ENCODE measurements around the gene TRPV4.
"Not testable (repeated sequence)": the region's sequence is repeated elsewhere in the genome, so short reads cannot be mapped to it uniquely, and the experiment has no call there.

TRPV4 gene

GRCh38 chr12:109861689-109862314 lies 28.6 kb upstream of the TRPV4 start:
- DNase-seq (ENCODE audit: extremely low read depth in 1 of 2, low read depth in 1 of 2): no peak

DNA sequence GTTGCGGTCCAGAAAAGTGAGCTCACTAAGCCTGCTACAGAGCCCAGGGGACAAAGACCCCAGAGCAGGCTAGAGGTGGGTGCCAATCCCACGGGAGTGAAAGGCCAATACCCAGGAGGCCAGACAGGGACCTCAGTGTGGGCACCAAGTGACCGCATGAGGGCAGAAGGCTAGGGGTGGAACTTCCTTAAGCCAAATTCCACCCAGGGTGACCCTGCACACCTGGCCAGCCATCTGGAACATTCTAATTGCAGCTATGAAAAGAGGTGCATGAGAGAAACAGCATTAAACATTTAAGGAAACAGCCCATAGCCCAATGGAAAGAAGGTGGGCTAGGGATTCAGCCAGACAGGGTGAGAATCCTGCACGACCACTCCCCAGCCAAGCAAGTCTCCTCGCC lies 27.8 kb upstream of the TRPV4 start:
- DNase-seq (ENCODE audit: extremely low read depth in 1 of 2, low read depth in 1 of 2): no peak

DNA sequence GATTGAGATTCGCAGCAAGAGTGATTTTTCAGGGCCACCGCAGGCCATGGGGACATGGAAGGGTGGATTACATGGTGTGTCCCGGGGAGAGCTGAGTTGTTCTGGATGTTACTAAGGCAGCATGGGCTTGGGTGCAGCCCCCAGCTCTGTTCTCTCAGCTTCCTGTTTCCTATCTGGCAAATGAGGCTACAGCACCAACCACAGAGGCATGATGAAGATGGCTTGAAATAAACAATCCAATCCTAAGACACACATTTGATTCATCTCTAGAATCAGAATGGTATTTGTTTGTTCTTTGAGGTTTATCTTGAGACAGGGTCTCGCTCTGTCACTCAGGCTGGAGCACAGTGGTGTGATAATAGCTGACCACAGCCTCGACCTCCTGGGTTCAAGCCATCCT lies 25.6 kb upstream of the TRPV4 start:
- DNase-seq (ENCODE audit: extremely low read depth in 1 of 2, low read depth in 1 of 2): no peak

DNA sequence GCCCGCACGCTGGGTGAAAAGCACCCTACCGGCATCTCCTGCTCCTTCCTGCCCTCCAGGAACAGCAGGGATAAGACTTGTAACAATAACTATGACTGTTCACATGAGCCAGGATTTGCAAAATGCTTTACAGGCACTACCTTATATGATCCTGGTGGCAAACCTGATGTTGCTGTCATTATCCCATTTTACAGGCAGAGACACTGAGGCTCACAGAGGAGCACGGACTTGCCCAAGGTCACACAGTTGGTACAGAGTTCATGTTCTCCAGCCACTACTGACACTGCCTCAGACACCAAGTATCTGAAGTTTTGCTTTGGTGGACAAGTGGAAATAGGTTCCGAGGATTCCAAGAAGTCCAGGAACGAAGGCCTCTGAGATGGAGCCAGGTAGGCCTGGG lies 24.5 kb upstream of the TRPV4 start:
- no peak for DNase-seq (ENCODE audit: extremely low read depth in 1 of 2, low read depth in 1 of 2)

DNA sequence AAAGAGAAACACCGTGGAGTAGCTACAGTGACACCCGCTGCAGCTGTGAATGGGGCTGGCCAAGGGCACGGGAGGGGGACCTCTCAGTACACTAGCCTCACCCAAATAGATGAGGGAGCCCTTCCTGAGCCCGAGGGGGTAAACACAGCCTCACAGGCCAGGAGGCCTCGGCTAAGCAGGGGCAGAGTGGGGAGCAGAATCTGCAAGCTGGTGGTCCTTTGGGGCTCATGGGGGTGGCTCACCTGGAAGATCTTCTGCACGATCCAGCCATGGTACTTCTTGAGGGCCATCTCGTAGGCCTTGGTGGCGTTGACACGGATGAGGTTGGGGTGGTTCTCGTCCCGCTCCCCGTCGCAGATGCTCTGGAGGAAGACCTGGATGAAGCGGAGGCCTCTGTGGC lies 22.2 kb upstream of the TRPV4 start:
- DNase-seq (ENCODE audit: extremely low read depth in 1 of 2, low read depth in 1 of 2): no peak

GRCh38 chr12:109850518-109850917 lies 17.3 kb upstream of the TRPV4 start:
- DNase-seq (ENCODE audit: extremely low read depth in 1 of 2, low read depth in 1 of 2): not testable (repeated sequence)

GRCh38 chr12:109847142-109847735 lies 14.0 kb upstream of the TRPV4 start:
- no peak for DNase-seq (ENCODE audit: extremely low read depth in 1 of 2, low read depth in 1 of 2)

GRCh38 chr12:109845824-109846205 lies 12.6 kb upstream of the TRPV4 start:
- DNase-seq (ENCODE audit: extremely low read depth in 1 of 2, low read depth in 1 of 2): no peak

GRCh38 chr12:109844983-109845823 lies 12.0 kb upstream of the TRPV4 start:
- peak; percentile 69 to 87 for DNase-seq (ENCODE audit: extremely low read depth in 1 of 2, low read depth in 1 of 2)

DNA sequence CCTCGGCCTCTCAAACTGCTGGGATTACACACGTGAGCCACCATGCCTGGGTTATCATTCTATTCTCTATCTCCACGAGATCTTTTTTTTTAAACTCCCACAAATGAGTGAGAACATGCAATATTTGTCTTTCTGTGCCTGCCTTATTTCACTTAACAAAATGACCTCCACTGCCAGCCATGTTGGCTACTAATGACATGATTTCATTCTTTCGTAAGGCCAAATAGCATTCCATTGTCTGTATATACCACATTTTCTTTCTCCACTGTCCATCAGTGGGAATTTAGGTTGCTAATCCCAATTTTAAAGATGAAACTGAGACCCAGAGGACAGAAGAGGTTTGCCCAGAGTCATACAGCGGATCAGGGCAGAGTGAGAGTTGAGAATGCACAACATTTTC lies 10.9 kb upstream of the TRPV4 start:
- no peak for DNase-seq (ENCODE audit: extremely low read depth in 1 of 2, low read depth in 1 of 2)

DNA sequence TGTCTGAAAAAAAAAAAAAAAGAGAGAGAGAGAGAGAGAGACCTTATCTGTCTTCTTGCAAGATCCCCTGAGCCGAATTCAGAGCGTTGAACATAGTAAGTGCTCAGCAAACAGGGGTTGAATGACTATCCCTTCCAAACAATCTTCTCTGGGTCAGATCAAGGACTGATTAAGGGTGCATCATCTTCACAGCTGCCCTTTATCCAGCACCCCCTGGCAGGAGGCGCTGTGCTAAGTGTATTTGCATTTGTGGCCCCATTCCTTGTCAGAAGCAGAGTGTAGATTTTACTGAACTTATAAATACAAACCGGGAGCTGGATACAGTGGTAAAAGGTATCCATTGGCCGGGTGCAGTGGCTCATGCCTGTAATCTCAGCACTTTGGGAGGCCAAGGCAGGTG lies 8.8 kb upstream of the TRPV4 start:
- DNase-seq (ENCODE audit: extremely low read depth in 1 of 2, low read depth in 1 of 2): no peak

DNA sequence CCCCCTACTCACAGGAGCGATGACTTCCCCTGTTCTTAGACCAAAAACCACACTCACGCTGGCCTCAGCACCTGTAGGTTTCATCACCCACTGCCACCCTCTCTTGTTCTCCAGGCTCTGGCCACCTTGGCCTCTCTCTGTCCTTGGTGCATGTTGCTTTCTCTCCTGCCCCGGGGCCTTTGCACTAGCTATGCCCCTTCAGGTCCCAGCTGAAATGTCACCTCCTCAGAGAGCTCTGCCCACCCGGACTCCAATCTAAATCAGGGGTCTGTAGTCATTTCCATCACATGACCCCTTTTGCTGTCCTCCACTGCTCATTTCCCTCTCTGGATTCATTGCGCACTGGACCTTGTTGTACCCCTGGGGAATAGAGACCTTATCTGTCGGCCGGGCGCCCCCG lies 8.2 kb upstream of the TRPV4 start:
- DNase-seq (ENCODE audit: extremely low read depth in 1 of 2, low read depth in 1 of 2): no peak

DNA sequence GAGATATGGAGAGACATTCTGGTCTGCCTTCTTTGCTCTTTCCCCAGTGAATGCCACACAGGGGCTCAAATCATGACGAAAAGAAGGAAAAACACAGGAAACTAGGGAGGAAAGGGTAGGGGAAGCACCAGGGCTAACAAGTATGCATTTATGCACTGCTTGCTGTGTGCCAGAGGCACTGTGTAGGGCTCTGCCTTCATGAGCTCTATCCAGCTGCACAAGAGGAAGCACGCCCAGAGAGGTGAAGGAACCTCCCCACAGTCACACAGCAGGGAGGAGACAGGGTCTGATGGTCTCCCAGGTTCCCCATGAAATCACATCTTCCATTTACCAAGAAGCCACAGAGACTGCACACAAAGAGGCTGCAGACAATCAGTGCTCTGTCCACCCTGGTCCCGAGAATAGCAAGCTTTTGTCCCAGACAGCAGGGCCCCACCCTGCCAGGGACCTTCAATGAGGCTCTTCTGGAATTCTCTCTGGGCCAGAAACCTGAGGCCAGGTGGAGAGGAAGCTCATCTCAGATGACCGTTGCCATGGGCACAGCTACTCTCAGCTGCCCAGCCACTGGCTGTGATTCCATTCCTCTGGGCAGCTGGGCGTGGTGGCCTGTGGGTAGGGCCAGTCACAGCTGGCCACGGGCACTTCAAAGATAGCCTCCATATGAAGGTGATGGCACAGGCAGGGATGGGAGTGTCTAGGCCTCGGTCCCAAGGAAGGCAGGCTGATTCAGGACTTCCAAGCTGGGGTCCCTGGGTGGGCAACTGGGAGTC lies 7.3 kb upstream of the TRPV4 start:
- no peak for DNase-seq (ENCODE audit: extremely low read depth in 1 of 2, low read depth in 1 of 2)

DNA sequence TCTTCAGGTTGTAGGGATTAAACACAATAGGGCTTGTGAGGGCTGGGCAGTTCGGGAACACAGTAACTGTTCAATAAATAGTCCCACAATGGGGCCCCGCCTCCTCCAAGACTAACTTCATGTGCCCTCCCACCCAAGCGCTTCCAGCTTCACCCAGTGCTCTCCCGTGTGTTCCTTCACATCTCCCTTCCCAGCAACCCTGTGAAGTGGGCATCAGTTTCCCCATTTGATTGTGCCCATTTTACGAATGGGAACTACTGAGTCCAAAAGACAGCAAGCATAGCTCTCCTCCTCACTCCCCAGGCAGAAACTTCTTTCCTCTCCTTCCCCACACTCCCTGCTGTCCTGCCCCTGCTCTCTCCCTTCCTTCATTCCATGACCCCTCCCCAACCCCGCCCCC lies 6.2 kb upstream of the TRPV4 start:
- no peak for DNase-seq (ENCODE audit: extremely low read depth in 1 of 2, low read depth in 1 of 2)

DNA sequence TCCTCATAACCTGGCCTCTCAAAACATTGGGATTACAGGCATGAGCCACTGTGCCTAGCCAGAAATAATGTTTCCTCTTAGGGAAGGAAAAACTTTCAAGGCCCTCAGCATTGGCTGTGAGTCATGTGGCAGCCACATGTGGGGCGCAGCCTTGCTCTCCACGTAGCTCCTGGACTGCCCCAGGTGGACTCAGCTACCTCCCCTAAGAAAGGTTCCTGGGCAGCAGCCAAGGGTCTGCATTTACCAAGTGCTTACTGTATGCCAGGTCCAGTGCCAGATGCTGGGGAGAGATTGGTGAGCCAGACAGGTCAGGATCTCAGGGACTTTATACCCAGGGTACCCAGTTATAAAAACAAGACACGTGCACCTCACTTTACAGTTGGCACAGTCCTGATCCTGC lies 3.7 kb upstream of the TRPV4 start:
- DNase-seq (ENCODE audit: extremely low read depth in 1 of 2, low read depth in 1 of 2): no peak

- DNase-seq (ENCODE audit: extremely low read depth in 1 of 2, low read depth in 1 of 2): no peak
These were observed 2.6 kb upstream of the TRPV4 start for GRCh38 chr12:109835827-109836226.

GRCh38 chr12:109832541-109833306 lies 474 bp downstream of the TRPV4 start:
- no peak for DNase-seq (ENCODE audit: extremely low read depth in 1 of 2, low read depth in 1 of 2)

- DNase-seq (ENCODE audit: extremely low read depth in 1 of 2, low read depth in 1 of 2): no peak
These were observed 1.3 kb downstream of the TRPV4 start for GRCh38 chr12:109831929-109832328.

GRCh38 chr12:109831365-109831764 lies 1.8 kb downstream of the TRPV4 start:
- DNase-seq (ENCODE audit: extremely low read depth in 1 of 2, low read depth in 1 of 2): no peak

- DNase-seq (ENCODE audit: extremely low read depth in 1 of 2, low read depth in 1 of 2): no peak
These were observed 2.5 kb downstream of the TRPV4 start for GRCh38 chr12:109830718-109831117.

DNA sequence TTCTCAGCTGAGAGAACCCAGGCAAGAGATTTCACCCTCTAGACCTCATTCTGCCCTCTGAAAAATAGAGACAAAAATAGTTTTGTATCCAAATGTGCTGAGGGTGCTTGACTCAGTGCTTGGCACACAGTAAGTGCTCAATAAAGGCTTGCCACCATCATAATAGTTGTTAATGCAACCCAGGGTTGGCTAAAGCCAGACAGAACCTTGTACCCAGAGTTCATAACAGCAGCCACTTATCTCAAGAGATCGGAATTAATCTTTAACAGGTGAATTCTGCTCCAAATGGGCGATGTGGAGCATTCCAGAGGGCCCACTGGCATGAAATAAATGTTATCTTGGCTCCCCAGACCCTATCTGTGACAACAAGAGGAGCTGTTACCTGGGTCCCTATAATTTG lies 2.9 kb downstream of the TRPV4 start:
- DNase-seq (ENCODE audit: extremely low read depth in 1 of 2, low read depth in 1 of 2): no peak

Data from activated CD8-positive, alpha-beta memory T cell treated with anti-CD3 and anti-CD28 coated beads for 1 hour (primary cell).